ENCODE measurements around the gene TBRG4. TPM values are rescaled to one million over a fixed set of nuclear protein-coding genes. Genes with fewer than 3 reads are reported as not detected.

Gene TBRG4
- total and polyA plus RNA-seq, 8 donors, result 37.1 to 72.5 (median 45.7) TPM

DNA sequence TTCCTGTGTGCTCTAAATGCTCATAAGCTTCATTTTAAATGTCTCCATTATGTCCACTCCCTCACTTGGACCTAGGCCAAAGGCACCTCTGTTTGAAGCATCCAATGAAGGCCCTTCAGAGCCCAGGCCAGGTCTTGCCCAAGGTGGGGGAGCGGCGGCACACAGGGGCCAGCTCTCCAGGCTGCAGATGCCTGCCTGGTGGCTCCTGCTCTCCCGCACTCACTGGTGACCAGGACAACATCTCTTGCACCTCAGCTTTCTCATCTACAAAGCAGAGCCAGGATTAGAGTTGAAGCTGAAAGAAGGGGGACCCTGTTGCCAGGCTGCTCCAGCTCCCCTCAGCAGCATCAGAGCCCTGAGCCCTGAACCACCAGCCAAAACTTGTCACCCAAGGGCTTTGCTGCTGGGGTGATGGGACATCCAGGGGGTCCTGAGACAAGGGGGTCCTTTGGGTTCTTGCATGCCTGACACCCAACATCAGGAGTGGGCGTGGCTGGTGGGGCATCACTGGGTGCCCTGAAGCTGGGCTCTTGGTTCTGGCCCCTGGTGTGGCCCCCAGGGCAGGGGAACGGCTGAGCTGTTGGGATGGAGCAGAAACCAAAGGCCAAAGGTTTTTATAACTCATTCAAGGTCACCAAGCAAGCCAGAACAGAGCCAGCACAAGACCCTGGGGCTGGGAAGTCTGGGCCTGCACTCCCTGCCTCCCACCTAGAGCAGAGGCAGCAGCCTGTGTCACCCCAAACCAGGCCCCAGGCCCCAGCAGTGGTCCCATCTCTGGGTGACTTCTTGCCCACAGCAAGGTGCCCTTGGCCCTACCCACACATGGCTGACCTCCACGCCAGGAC is 24.0 kb downstream of the TBRG4 start:
- Histone ChIP-seq H3K4me3 (no peak overlapping the region), H3K27me3 (peaks cover 0 to 35% of the 10 kb centered on the region in 2 donors), H3K9me3 (no peaks in the 10 kb centered on the region), H3K4me1 (peaks cover 0 to 14% of the 10 kb centered on the region in 2 donors), H3K27ac (no peak overlapping the region), H3K36me3 (no peaks in the 10 kb centered on the region)
- intact Hi-C loops (cut with DNase I), result no loop called here
- TF ChIP-seq CTCF (IDR thresholded peaks at IDR 0.05), result no peak
- no peak for DNase-seq
- no peak for ATAC-seq

- intact Hi-C loops (cut with DNase I), result no loop called here
These were observed 25.0 kb downstream of the TBRG4 start for GRCh38 chr7:45086331-45087065.

DNA sequence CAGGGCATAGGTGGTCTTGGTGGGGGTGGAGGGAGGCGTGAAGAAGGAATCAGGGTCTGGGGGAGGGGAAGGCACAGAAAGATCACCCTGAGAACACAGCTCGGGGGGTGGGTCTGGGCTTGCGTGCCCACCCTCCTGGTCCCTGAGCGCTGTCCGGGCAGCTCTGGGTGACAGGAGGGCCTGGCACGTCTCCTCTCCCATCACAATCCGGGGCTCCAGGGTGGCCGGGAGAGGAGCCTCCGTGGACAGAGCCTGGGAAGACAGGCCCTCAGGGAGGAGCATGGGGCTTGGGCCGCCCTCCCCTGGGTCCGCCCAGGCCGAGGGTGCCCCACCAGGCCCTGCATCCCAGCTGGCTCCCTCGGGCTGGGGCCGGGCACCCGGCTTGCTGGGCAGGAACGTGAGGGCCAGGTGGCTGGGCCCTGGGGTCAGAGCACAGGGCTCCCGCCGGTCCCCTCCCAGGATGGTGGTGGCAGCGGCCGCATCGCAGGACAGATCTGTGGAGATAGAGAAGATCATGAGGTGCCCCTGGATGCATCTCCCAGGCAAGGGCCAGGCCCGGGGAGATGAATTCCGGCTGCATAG is 25.8 kb downstream of the TBRG4 start:
- Histone ChIP-seq H3K4me1 (peaks cover 0 to 14% of the 10 kb centered on the region in 2 donors), H3K9me3 (no peaks in the 10 kb centered on the region), H3K27me3 (peaks cover 0 to 31% of the 10 kb centered on the region in 2 donors), H3K4me3 (no peak overlapping the region), H3K27ac (no peak overlapping the region), H3K36me3 (no peaks in the 10 kb centered on the region)
- no peak for TF ChIP-seq CTCF (IDR thresholded peaks at IDR 0.05)
- ATAC-seq, result no peak
- intact Hi-C loops (cut with DNase I), result no loop called here
- no peak for DNase-seq

More at GRCh38 chr7:45086331-45087065, 25.0 kb downstream of the TBRG4 start:
- H3K4me3 ChIP-seq, result no peak overlapping the region
- H3K4me1 ChIP-seq, result peaks cover 0 to 14% of the 10 kb centered on the region in 2 donors
- peaks cover 0 to 35% of the 10 kb centered on the region in 2 donors for H3K27me3 ChIP-seq
- no peak for TF ChIP-seq CTCF (IDR thresholded peaks at IDR 0.05)
- DNase-seq, result peak in 1 of 4 donors; percentile 51
- ATAC-seq, result no peak
- H3K36me3 ChIP-seq, result no peaks in the 10 kb centered on the region
- H3K9me3 ChIP-seq, result no peaks in the 10 kb centered on the region
- no peak overlapping the region for H3K27ac ChIP-seq

DNA sequence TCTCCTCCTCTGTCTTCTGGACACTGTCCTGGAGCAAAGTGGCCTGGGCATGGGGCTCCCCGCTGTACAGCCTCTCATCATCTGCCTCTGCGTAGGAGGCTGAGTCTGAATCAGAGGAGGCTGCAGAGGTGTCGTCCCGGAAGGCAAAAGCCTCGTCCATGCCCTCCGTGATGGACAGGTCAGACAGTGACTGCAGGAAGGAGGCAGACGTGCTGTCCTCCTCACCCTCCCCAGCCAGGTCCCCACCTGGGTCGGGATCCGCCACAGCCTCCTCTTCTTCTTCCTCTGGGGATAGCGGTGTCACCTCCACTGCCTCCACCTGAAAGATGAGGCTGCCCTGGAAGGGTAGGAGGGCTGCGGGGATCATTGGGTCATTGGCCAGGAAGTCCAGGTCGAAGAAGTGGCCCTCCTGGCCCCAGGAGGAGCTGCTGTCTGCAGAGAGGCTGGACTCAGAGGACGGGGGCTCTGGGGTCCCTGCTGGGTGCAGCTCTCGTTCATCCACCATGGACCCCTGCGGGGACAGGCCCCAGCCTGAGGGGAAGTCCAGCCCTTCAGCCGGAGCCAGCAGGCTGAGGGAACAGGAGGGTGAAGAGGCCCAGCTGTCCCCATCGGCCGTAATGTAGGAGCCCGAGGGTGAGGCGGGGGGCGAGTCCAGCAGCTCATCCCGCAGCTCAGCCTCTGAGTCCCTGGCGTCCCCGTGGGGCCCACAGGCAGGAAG is 26.4 kb downstream of the TBRG4 start:
- Histone ChIP-seq H3K4me1 (peaks cover 0 to 14% of the 10 kb centered on the region in 2 donors), H3K9me3 (no peaks in the 10 kb centered on the region), H3K27me3 (peaks cover 0 to 25% of the 10 kb centered on the region in 2 donors), H3K4me3 (no peak overlapping the region), H3K36me3 (no peaks in the 10 kb centered on the region), H3K27ac (no peak overlapping the region)
- DNase-seq (peak in 1 of 4 donors; percentile 14), ATAC-seq (no peak)
- intact Hi-C loops (cut with DNase I), result no loop called here
- no peak for TF ChIP-seq CTCF (IDR thresholded peaks at IDR 0.05)
